B cell (primary cell): ENCODE results near the gene TLX3. TPM values are rescaled to one million over a fixed set of nuclear protein-coding genes. Genes with fewer than 3 reads are reported as not detected.

Experiments used
- ATAC-seq: fragments of 200-7000 bp; cut with Tn5 transposase; one replicate; pipeline ENCODE4 v1.10.0; 2021; ENCODE audit warnings: low read depth, mild to moderate bottlenecking, moderate number of reproducible peaks, moderate library complexity
- CTCF ChIA-PET: fragments of 350-600 bp; sonication (Branson Sonifier 250); formaldehyde crosslinking; loops from one replicate; lab custom pipeline; 2021; ENCODE audit warnings: antibody characterized with exemption, inconsistent platforms; lab: Charles Lee
- POLR2A ChIA-PET: fragments of 350-600 bp; sonication (Branson Sonifier 250); formaldehyde crosslinking; loops from one replicate; lab custom pipeline; 2021; ENCODE audit warnings: antibody characterized with exemption; lab: Charles Lee
- DNase-seq: peaks from one replicate; pipeline ENCODE4 v3.0.0; 2013
- H2AFZ ChIP-seq: 2 replicates; pipeline ENCODE4 v1.6.1; 2012; ENCODE audit warnings: mild to moderate bottlenecking, low read depth, low read length; ENCODE audit not compliant: insufficient read depth, poor library complexity, severe bottlenecking
- H3K27ac ChIP-seq, 2 donors: 1 replicate in 1 of 2; 2 replicates in 1 of 2; pipeline ENCODE4 v1.5.1; 2012 to 2013; ENCODE audit warnings: low read length in 2 of 2, mild to moderate bottlenecking in 2 of 2, moderate library complexity in 1 of 2
- H3K27me3 ChIP-seq, 4 experiments: fragments of 200-600 bp in 1 of 4; sonication (generic) in 1 of 4; replicated peaks in 1 of 4; 1 replicate in 2 of 4; 2 replicates in 2 of 4; pipeline versions ENCODE4 v1.6.1 to v1.7.0; 2013 to 2016; ENCODE audit warnings: low read length in 3 of 4, mild to moderate bottlenecking in 2 of 4, mixed read lengths in 1 of 4, moderate library complexity in 1 of 4; ENCODE audit not compliant: insufficient read depth in 4 of 4, control insufficient read depth in 3 of 4; ENCODE audit errors: control extremely low read depth in 1 of 4
- H3K36me3 ChIP-seq, 2 experiments: replicated peaks in 1 of 2; 1 replicate in 1 of 2; 2 replicates in 1 of 2; pipeline versions ENCODE4 v1.6.1 to v1.7.1; 2013; ENCODE audit warnings: low read length in 1 of 2; ENCODE audit not compliant: insufficient read depth in 2 of 2, control insufficient read depth in 1 of 2; ENCODE audit errors: control extremely low read depth in 1 of 2, extremely low read depth in 1 of 2
- H3K4me1 ChIP-seq, 2 donors: fragments of 200-600 bp in 1 of 2; sonication (generic) in 1 of 2; 1 replicate in 1 of 2; 2 replicates in 1 of 2; pipeline versions ENCODE4 v1.5.1 to v1.6.1; 2013 to 2017; ENCODE audit warnings: low read length in 2 of 2; ENCODE audit not compliant: control insufficient read depth in 2 of 2, insufficient read depth in 2 of 2
- H3K4me2 ChIP-seq: replicated peaks from 2 replicates; pipeline ENCODE3; 2012; ENCODE audit warnings: mild to moderate bottlenecking, low read depth, low read length; ENCODE audit not compliant: poor library complexity, severe bottlenecking
- H3K4me3 ChIP-seq, 5 experiments: fragments of 200-600 bp in 1 of 5; sonication (generic) in 1 of 5; 1 replicate in 3 of 5; 2 replicates in 2 of 5; pipeline versions ENCODE4 v1.5.1 to v1.7.0; 2011 to 2016; ENCODE audit warnings: low read length in 4 of 5, mild to moderate bottlenecking in 4 of 5, low read depth in 2 of 5, control low read depth in 1 of 5, moderate library complexity in 1 of 5; ENCODE audit not compliant: insufficient read depth in 1 of 5; ENCODE audit errors: control extremely low read depth in 1 of 5, extremely low read depth in 1 of 5
- H3K79me2 ChIP-seq: fragments of 200-600 bp; sonication (generic); one replicate; pipeline ENCODE4 v1.6.0; 2016; ENCODE audit warnings: low read length; ENCODE audit not compliant: control insufficient read depth, insufficient read depth
- H3K9ac ChIP-seq: fragments of 200-600 bp; sonication (generic); 2 replicates; pipeline ENCODE4 v1.6.1; 2017; ENCODE audit warnings: mild to moderate bottlenecking, low read length, moderate library complexity
- H3K9me3 ChIP-seq, 3 donors: one replicate each; pipeline versions ENCODE4 v1.6.1 to v1.7.1; 2013; ENCODE audit warnings: low read length in 2 of 3; ENCODE audit not compliant: control insufficient read depth in 2 of 3, insufficient read depth in 1 of 3; ENCODE audit errors: control extremely low read depth in 1 of 3
- H4K20me1 ChIP-seq: 2 replicates; pipeline ENCODE4 v1.6.0; 2012; ENCODE audit warnings: mild to moderate bottlenecking, low read length; ENCODE audit not compliant: insufficient read depth, control insufficient read depth, poor library complexity, severe bottlenecking
- H3K27ac Mint-ChIP-seq: one replicate; pipeline ENCODE4 v1.8.0; 2021; ENCODE audit warnings: mixed read lengths
- H3K27me3 Mint-ChIP-seq: one replicate; pipeline ENCODE4 v1.8.0; 2021; ENCODE audit warnings: mixed read lengths
- H3K4me1 Mint-ChIP-seq: one replicate; pipeline ENCODE4 v1.8.0; 2021; ENCODE audit warnings: mixed read lengths
- H3K4me3 Mint-ChIP-seq: one replicate; pipeline ENCODE4 v1.8.0; 2021; ENCODE audit warnings: mixed read lengths
- H3K9me3 Mint-ChIP-seq: one replicate; pipeline ENCODE4 v1.8.0; 2022; ENCODE audit warnings: mixed read lengths; ENCODE audit not compliant: insufficient read depth
- CTCF ChIP-seq: fragments of 200-600 bp; IDR thresholded peaks from one replicate; pipeline ENCODE4 v1.8.0; 2022; ENCODE audit warnings: antibody characterized with exemption, mild to moderate bottlenecking
- EZH2 ChIP-seq: IDR thresholded peaks from 2 replicates; pipeline ENCODE4 v1.6.1; 2012; ENCODE audit warnings: borderline replicate concordance, low read depth, mild to moderate bottlenecking, moderate library complexity, low read length; ENCODE audit not compliant: insufficient read depth, poor library complexity, severe bottlenecking
- WGBS: methylation state at CpG from one replicate; pipeline ENCODE4 v1.1.5; 2013; ENCODE audit warnings: missing lambda C conversion rate; ENCODE audit not compliant: insufficient coverage; 5-methylcytosine and 5-hydroxymethylcytosine counted together
- intact Hi-C: fragments of 100-400 bp; cut with micrococcal nuclease; formaldehyde crosslinking; loops from one replicate; pipeline ENCODE4 v1.10.0; 2022
- polyA plus RNA-seq: library from polyadenylated mRNA; depleted of rRNA; stranded (reverse); fragments of >200 nt; gene quantifications from 2 replicates; pipeline ENCODE4 v1.2.3, GENCODE V29; 2012
- total RNA-seq, 2 donors: library from RNA; stranded (reverse); fragments of 120-200 nt in 1 of 2; gene quantifications; 1 replicate in 1 of 2; 2 replicates in 1 of 2; pipeline versions ENCODE4 v1.2.3 to v1.2.4, GENCODE V29; 2013 to 2022

Gene TLX3
- total and polyA plus RNA-seq, 2 donors (not counting 1 experiment from before 2014, with no cell fraction given): not detected

DNA sequence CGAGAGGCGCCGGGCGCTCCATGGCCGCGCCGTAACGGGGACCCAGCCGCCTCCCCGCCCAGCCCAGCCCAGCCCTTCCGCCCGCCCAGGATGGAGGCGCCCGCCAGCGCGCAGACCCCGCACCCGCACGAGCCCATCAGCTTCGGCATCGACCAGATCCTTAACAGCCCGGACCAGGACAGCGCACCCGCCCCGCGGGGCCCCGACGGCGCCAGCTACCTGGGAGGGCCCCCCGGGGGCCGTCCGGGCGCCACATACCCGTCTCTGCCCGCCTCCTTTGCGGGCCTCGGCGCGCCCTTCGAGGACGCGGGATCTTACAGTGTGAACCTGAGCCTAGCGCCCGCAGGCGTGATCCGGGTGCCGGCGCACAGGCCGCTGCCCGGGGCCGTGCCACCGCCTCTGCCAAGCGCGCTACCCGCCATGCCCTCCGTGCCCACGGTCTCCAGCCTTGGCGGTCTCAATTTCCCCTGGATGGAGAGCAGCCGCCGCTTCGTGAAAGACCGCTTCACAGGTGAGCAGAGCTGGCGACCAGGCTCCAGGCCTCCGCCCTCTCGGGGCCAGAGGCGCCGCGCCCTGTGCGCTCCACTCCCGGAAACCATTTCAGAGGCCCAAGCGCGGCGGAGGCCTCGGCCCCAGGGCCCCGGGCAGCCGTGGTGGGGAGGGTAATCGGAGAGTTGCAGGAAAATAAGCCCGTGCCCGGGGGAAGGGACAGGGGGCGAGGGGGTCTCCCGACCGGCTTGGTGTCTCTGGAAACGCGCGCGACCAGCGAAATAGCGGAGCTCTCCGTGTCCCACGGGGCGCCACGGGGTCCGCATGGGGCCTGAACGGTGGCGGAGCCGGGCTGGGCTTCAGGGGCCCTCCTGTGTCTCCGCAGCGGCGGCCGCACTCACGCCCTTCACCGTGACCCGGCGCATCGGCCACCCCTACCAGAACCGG is 496 bp downstream of the TLX3 start:
- H3K4me3 ChIP-seq: no peak overlapping the region
- H3K27ac ChIP-seq: no peak overlapping the region
- peaks cover 0 to 79% (median 46%) of the 10 kb centered on the region in 4 experiments for H3K27me3 ChIP-seq
- TF ChIP-seq EZH2 (no peak), CTCF (no peak)
- no peak overlapping the region for H3K9ac ChIP-seq
- intact Hi-C loops: no loop called here
- no peak for ATAC-seq
- 11% methylated on average over 106 of the region's 106 CpGs for WGBS
- peaks cover 0 to 47% (median 0%) of the 10 kb centered on the region in 3 donors for H3K9me3 ChIP-seq
- H3K4me2 ChIP-seq: peak overlapping the region; percentile 8
- Mint-ChIP-seq H3K27ac (no peak overlapping the region), H3K4me3 (no peak overlapping the region), H3K27me3 (peaks cover 54% of the 10 kb centered on the region), H3K4me1 (peaks cover 19% of the 10 kb centered on the region), H3K9me3 (no peaks in the 10 kb centered on the region)
- no peaks in the 10 kb centered on the region for H4K20me1 ChIP-seq
- no peaks in the 10 kb centered on the region for H3K36me3 ChIP-seq
- POLR2A ChIA-PET: no interaction called here
- H3K4me1 ChIP-seq: peaks cover 12 to 17% of the 10 kb centered on the region in 2 donors
- DNase-seq: peak; percentile 20
- CTCF ChIA-PET: no interaction called here
- no peak overlapping the region for H2AFZ ChIP-seq
- H3K79me2 ChIP-seq: no peaks in the 10 kb centered on the region
